OCI-LY1 (cell line): ENCODE measurements around the gene SLC29A2.

ENCODE experiments used
- CTCF ChIP-seq: fragments of 200-600 bp; sonication (generic), shearing (Covaris generic); IDR thresholded peaks from 2 replicates; pipeline ENCODE4 v1.5.1; 2017; ENCODE audit warnings: mild to moderate bottlenecking, antibody characterized with exemption, low read length, moderate library complexity, mixed read lengths
- EZH2 ChIP-seq: fragments of 200-600 bp; sonication (generic), shearing (Covaris generic); IDR thresholded peaks from 2 replicates; pipeline ENCODE4 v1.8.0; 2017; ENCODE audit warnings: borderline replicate concordance, mixed run types, mild to moderate bottlenecking, antibody characterized with exemption, low read length, moderate library complexity, mixed read lengths

DNA sequence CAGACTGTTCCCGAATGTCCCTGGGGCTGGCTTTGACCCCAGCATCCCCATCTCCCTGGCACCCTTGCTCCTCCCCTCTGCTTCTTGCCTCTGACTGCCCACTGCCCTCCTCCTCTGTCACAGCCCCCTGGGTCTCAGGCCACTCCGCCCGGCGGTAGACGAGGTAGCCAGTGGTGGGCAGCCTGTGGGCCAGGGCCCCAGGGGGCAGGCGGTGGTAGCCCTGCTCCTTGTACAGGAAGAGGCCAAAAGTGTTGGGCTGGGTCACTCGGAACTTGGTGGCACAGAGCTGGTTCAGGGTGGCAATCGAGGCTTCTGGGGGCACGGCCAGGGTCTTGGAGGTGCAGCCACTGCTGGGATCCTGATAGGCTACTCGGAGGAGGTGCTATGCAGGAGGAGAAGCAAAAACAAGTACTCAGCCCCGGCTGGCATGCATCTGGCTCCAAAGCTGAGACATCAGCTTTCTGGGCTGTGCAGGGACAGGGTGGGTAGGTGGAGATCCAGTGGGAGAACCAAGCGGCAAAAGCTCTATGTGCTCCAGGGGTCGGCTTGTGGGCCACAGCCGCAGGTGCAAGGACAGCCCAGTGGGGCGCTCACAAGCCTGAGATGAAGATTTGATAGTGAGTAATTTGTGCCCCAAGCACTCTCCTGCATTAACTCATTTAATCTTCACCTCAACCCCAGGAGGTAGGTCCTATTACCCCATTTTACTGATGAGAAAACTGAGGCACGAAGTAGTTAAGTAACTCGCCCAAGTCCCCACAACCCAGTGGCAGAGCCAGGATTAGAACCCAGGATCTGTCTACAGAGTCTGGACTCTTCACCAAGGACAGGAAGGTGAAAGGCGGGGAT is 39.0 kb downstream of the SLC29A2 start:
- TF ChIP-seq CTCF (no peak), EZH2 (no peak)
